GM18873 (cell line): ENCODE data around the gene SRPRB.
"Not testable (repeated sequence)": the region's sequence is repeated elsewhere in the genome, so short reads cannot be mapped to it uniquely, and the experiment has no call there.

Source experiments
- ATAC-seq: cut with Tn5 transposase; IDR thresholded peaks from one replicate; pipeline ENCODE4 v1.9.1; 2021; ENCODE audit warnings: mild to moderate bottlenecking, moderate library complexity, moderate number of reproducible peaks; ENCODE audit not compliant: unreplicated experiment, low FRiP score

Gene SRPRB

GRCh38 chr3:133776794-133777438, 28.7 kb upstream of the SRPRB start:
- no peak for ATAC-seq

GRCh38 chr3:133777807-133778568, 27.6 kb upstream of the SRPRB start:
- ATAC-seq = no peak

GRCh38 chr3:133779626-133780203, 25.9 kb upstream of the SRPRB start:
- no peak for ATAC-seq

GRCh38 chr3:133780756-133781155, 24.9 kb upstream of the SRPRB start:
- ATAC-seq = not testable (repeated sequence)

- no peak for ATAC-seq
These were observed 24.0 kb upstream of the SRPRB start for GRCh38 chr3:133781570-133781969.

- no peak for ATAC-seq
These were observed 23.2 kb upstream of the SRPRB start for GRCh38 chr3:133782454-133782853.

GRCh38 chr3:133783762-133784161, 21.9 kb upstream of the SRPRB start:
- ATAC-seq = no peak

GRCh38 chr3:133788024-133788423, 17.6 kb upstream of the SRPRB start:
- no peak for ATAC-seq

GRCh38 chr3:133792171-133792763, 13.3 kb upstream of the SRPRB start:
- no peak for ATAC-seq

- no peak for ATAC-seq
These were observed 8.1 kb upstream of the SRPRB start for GRCh38 chr3:133797396-133798105.

GRCh38 chr3:133799794-133800585, 5.6 kb upstream of the SRPRB start:
- no peak for ATAC-seq

GRCh38 chr3:133803469-133803868, 2.1 kb upstream of the SRPRB start:
- ATAC-seq = no peak

- ATAC-seq = no peak
These were observed 719 bp upstream of the SRPRB start for GRCh38 chr3:133804896-133805295.

GRCh38 chr3:133805384-133805701, 272 bp upstream of the SRPRB start:
- ATAC-seq = no peak

- no peak for ATAC-seq
These were observed 7.3 kb downstream of the SRPRB start for GRCh38 chr3:133812872-133813271.

GRCh38 chr3:133815386-133815785, 9.8 kb downstream of the SRPRB start:
- ATAC-seq = no peak

- no peak for ATAC-seq
These were observed 14.5 kb downstream of the SRPRB start for GRCh38 chr3:133820129-133820528.

- ATAC-seq = no peak
These were observed 15.5 kb downstream of the SRPRB start for GRCh38 chr3:133820889-133821675.
